K562 (cell line): Measurements from ENCODE around the gene FBXW2.

Experiments used
- ESRRA ChIP-seq: fragments of 450-650 bp; IDR thresholded peaks from 2 replicates; pipeline ENCODE4 v1.6.1; 2014; ENCODE audit warnings: low read depth, mild to moderate bottlenecking, moderate library complexity, borderline replicate concordance
- FOXJ3 ChIP-seq: sonication (generic); formaldehyde crosslinking; IDR thresholded peaks from 2 replicates; pipeline ENCODE4 v1.4.0; 2020; ENCODE audit warnings: mild to moderate bottlenecking, missing genetic modification reagents
- POLR2AphosphoS5 ChIP-seq: IDR thresholded peaks from 2 replicates; pipeline ENCODE4 v1.6.1; 2011; ENCODE audit warnings: mild to moderate bottlenecking, low read depth, low read length, moderate library complexity; ENCODE audit not compliant: control insufficient read depth, insufficient read depth
- YY1 ChIP-seq, 3 experiments: IDR thresholded peaks; 2 replicates each; pipeline ENCODE4 v1.6.1; 2011; ENCODE audit warnings: low read length in 2 of 3, mild to moderate bottlenecking in 2 of 3, moderate library complexity in 2 of 3, borderline replicate concordance in 1 of 3, control low read depth in 1 of 3, low read depth in 1 of 3; ENCODE audit not compliant: insufficient read depth in 3 of 3, insufficient replicate concordance in 2 of 3, control insufficient read depth in 1 of 3, insufficient read length in 1 of 3; ENCODE audit errors: extremely low read depth in 1 of 3
- ZNF311 ChIP-seq: fragments of 250-450 bp; sonication (Bioruptor Pico); IDR thresholded peaks from 2 replicates; pipeline ENCODE4 v1.4.0; 2020; ENCODE audit warnings: mild to moderate bottlenecking, moderate library complexity

GRCh38 chr9:120775859-120776258 is 17.4 kb downstream of the FBXW2 start:
- TF ChIP-seq YY1 (IDR thresholded peaks at IDR 0.05; ENCODE audit: borderline replicate concordance in 1 of 3, control insufficient read depth in 1 of 3, extremely low read depth in 1 of 3, insufficient read depth in 3 of 3, insufficient read length in 1 of 3, insufficient replicate concordance in 2 of 3, low read depth in 1 of 3, low read length in 2 of 3), result no peak
- TF ChIP-seq ZNF311 (CRISPR knock-in tag), result no peak
- TF ChIP-seq POLR2AphosphoS5, result peak; percentile 52; the same call in 1 of the 2 replicates
- no peak for TF ChIP-seq ESRRA
- TF ChIP-seq FOXJ3 (CRISPR knock-in tag), result no peak
